ENCODE data around the gene ZBP1.
A peak's percentile ranks its signal among the peaks of the same experiment; 100 is the strongest.
"Not testable (repeated sequence)": the region's sequence is repeated elsewhere in the genome, so short reads cannot be mapped to it uniquely, and the experiment has no call there.

ZBP1 gene

GRCh38 chr20:57638895-57639236, 18.6 kb upstream of the ZBP1 start:
- no peak for DNase-seq

- no peak for DNase-seq
Measured at GRCh38 chr20:57638173-57638894, 18.1 kb upstream of the ZBP1 start.

- no peak for DNase-seq
Measured at GRCh38 chr20:57633945-57634491, 13.8 kb upstream of the ZBP1 start.

GRCh38 chr20:57632286-57632685, 12.1 kb upstream of the ZBP1 start:
- DNase-seq, result no peak

GRCh38 chr20:57630061-57630460, 9.8 kb upstream of the ZBP1 start:
- no peak for DNase-seq

GRCh38 chr20:57629491-57629901, 9.3 kb upstream of the ZBP1 start:
- not testable (repeated sequence) for DNase-seq

GRCh38 chr20:57628962-57629308, 8.7 kb upstream of the ZBP1 start:
- not testable (repeated sequence) for DNase-seq

GRCh38 chr20:57628047-57628961, 8.1 kb upstream of the ZBP1 start:
- DNase-seq, result peak; percentile 88 to 93

GRCh38 chr20:57627339-57627738, 7.1 kb upstream of the ZBP1 start:
- no peak for DNase-seq

- no peak for DNase-seq
Measured at GRCh38 chr20:57625978-57626377, 5.8 kb upstream of the ZBP1 start.

- no peak for DNase-seq
Measured at GRCh38 chr20:57625181-57625958, 5.1 kb upstream of the ZBP1 start.

- DNase-seq, result no peak
Measured at GRCh38 chr20:57624124-57624523, 3.9 kb upstream of the ZBP1 start.

GRCh38 chr20:57622579-57623381, 2.6 kb upstream of the ZBP1 start:
- DNase-seq, result peak; percentile 7 to 12

GRCh38 chr20:57622201-57622570, 2.0 kb upstream of the ZBP1 start:
- no peak for DNase-seq

- DNase-seq, result no peak
Measured at GRCh38 chr20:57621421-57622200, 1.4 kb upstream of the ZBP1 start.

GRCh38 chr20:57620999-57621398, 773 bp upstream of the ZBP1 start:
- peak; percentile 2 to 21 for DNase-seq

GRCh38 chr20:57619051-57619831, 985 bp downstream of the ZBP1 start:
- DNase-seq, result peak; percentile 16 to 51

- DNase-seq, result no peak
Measured at GRCh38 chr20:57618764-57619050, 1.5 kb downstream of the ZBP1 start.

- no peak for DNase-seq
Measured at GRCh38 chr20:57618091-57618763, 2.0 kb downstream of the ZBP1 start.

- DNase-seq, result no peak
Measured at GRCh38 chr20:57617079-57617795, 3.0 kb downstream of the ZBP1 start.
